Fibroblast of skin of right biceps (primary cell): Measurements from ENCODE around the gene CLEC2D.
"Not testable (repeated sequence)": the region's sequence is repeated elsewhere in the genome, so short reads cannot be mapped to it uniquely, and the experiment has no call there.

ENCODE experiments used
- DNase-seq: peaks from one replicate; pipeline ENCODE4 v3.0.0-alpha.2; 2013

The CLEC2D gene

DNA sequence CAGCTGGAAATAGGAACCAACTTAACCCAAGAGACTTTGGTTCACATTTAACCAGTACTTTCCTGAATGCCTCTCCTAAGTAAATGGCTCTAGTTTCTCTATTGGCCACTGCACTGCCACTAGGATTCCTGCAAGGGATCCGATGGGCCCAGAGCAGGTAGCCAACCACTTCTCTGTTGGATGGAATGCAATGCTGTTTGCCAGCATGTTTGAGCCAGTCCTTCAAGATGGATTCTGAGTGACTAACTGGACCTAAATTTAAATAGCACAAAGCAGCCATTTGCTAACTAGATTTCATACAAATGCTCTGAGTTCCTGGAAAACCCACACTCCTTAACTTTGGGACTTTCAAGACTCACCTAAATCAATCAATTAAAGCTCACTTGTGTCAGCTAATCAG lies 9.5 kb upstream of the CLEC2D start:
- DNase-seq: no peak

DNA sequence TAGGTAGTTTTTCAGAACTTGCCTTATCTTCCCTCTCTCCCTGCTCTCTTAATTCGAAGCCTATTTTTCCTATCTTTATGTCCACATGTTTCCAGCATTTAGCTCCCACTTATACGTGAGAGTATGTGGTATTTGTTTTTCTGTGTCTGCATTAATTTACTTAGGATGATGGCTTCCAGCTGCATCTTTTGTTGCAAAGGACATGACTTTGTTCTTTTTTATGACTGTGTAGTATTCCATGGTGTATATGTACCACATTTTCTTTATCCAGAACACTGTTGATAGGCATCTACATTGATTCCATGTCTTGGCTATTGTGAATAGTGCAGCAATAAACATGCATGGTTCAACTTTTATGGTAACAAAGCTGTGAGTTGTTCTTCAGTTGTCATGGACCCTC lies 7.8 kb upstream of the CLEC2D start:
- no peak for DNase-seq

DNA sequence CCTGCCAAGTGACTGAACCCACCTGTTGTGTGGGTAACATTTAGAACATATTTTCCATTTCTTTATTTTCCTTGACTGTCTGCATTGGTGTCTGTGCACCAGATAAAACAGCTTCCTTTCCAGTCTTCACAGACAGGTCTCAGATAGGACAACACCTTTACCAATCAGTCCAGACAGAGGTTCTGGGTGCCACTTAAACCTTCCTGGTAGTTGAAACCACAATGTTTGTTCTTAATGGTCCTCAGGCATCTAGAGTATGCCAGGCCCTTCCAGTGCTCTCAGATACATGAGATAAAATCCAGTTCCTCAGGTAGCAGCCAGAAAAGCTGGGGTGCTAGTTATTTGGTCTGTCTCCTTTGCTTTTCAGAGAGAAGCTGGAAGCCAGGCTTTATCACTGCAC lies 7.0 kb upstream of the CLEC2D start:
- DNase-seq: no peak

DNA sequence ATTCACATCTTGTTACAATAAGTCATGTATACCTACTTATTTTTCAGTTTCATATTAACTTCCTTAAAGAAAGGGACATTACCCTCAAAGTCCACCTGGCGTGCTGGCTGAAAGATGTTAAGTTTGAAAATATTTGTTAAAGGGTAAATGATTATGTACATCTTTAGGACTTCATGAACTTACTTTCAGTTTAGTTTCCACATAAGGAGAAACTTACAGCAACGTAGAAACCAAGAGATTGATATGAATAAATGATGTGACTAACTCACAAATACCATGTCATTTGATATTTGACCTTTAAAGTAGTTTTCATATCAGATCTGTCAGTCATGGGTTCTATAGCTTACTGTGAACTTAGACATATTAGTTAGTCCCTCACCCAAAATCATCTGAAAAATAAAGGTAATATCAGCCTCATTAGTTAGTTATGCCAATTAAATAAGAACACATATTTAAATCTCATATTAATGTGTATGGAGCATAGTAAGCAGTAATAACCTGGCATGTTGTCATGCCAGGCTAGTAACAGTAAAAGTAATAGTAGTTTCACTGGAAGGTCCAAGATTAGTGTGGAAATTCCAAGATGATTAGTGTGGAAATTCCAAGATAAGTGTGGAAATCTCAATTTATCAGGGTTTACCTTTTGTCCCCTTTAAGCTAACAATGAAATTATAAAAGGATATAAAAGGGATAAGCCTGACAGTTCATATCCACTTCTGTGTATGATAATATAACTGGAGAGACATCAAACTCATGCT lies 1.9 kb upstream of the CLEC2D start:
- peak; percentile 35 for DNase-seq

DNA sequence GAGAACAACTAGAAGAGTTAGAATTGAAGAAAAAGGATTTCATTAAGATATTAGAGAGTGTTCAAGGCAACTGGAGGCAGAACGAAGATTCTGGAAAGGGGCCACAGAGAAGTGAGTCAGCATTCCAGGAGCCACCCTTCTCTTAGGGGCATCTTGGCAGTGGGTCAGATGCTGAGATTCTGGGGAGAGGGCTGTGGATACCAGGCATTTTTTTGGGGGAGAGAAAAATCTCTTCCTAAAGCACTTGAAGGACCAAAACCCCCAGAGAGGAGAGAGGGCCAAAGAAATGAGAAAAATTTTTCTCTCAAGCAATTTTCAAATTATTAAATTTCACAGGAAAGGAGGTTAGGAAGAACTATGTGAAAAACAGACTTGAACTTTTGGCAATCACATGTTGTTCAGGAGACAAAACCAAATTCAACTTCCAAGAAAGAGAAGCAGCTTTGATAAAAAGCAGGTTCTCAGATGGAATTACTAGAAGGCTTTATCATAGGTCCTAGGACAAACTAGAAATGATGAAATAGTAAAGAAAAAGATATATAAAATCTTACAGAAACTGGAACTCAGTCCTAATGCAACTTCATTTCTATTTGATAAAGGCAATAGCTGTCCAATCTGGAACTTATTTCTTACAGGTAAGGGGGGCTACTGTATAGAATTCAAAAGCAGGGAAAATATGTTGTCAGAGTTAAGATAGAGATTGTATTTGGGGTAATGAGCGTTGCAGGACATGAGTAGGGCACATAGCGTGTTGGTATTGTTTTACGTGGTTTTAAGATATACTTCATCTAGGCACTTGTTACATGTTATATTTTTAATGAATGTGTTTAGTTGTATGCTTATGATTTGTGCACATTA lies 1.1 kb upstream of the CLEC2D start:
- peak; percentile 71 for DNase-seq

DNA sequence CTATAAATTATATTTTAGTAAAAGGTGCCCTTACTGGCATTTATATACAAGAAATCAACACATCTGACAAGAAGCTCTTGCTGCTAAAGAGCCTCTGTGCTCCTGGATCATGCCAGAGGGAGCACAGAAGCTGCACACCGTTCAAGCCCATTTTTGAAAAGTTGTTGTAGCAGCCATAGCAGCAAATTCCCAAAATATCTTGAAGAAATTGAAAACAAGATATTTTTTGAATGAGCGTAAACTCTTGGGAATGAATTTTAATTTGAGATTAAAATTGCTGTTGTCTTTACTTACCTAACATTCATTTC lies 540 bp upstream of the CLEC2D start:
- no peak for DNase-seq

DNA sequence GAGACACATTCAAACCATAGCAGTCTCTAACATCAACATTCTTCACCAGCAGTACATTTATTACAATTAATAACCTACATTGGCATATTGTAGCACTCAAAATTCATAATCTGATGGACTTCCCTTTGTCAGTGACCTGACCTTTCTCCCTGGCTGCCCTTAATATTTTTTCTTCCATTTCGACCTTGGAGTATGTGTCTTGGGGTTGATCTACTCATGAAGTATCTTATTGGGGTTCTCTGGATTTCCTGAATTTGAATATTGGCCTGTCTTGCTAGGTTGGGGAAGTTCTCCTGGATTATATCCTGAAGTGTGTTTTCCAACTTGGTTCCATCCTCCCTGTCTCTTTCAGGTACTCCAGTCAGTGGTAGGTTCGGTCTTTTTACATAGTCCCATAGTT lies 2.8 kb downstream of the CLEC2D start:
- not testable (repeated sequence) for DNase-seq

DNA sequence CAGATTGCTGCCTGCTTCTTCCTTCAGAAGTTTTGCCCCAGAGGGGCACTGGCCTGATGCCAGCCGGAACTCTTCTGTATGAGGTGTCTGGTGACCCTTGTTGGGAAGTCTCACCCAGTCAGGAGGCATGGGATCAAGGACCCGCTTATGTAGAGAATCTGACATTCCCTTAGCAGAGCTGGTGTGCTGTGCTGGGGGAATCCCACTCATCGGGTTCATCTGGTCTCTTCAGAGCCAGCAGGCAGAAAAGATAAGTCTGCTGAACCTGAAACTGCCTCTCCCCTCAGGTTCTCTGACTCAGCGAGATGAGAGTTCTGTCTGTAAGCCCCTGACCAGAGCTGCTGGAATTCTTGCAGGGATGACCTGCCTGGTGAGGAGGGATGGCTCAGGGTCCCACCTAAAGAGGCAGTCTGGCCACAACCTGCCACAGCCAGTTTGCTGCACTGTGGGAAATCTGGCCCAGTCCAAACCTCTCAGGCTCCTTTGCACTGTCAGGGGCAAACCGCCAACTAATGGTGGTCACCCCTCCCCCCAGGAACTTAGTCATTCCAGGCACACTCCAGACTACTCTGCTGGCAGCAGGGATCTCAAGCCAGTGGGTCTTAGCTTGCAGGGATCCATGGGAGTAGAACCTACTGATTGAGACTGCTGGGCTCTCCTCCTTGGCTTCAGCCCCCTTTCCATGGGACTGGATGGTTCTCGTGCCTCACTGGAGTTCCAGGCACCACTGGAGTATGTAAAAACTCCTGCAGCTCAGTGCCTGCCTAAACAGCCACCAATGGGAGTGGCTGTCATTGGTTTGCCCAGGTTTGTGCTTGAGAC lies 4.1 kb downstream of the CLEC2D start:
- DNase-seq: peak; percentile 94

DNA sequence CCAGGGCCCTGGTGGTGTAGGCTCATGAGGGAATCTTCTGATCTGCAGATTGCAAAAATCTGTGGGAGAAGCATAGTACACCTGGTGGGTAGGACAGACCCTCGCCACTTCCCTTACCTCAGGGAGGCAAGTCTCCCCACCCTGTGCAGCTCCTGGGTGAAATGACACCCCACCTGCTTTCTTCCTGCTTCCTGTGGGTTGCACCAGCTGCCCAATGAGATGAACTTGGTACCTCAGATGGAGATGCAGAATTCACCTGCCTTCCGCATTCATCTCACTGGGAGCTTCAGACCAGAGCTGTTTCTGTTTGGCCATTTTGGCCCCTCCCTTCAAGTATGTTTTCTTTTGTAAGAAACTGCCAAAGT lies 4.7 kb downstream of the CLEC2D start:
- no peak for DNase-seq

DNA sequence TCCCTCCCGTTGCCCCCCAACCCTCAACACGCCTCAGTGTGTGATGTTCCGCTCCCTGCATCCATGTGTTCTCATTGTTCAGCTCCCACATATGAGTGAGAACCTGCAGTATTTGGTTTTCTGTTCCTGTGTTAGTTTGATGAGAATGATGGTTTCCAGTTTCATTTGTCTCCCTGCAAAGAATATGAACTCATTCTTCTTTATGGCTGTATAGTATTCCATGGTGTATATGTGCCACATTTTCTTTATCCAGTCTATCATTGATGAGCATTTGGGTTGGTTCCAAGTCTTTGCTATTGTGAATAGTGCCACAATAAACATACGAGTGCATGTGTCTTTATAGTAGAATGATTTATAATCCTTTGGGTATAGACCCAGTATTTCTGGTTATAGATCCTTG lies 13.0 kb downstream of the CLEC2D start:
- DNase-seq: not testable (repeated sequence)

DNA sequence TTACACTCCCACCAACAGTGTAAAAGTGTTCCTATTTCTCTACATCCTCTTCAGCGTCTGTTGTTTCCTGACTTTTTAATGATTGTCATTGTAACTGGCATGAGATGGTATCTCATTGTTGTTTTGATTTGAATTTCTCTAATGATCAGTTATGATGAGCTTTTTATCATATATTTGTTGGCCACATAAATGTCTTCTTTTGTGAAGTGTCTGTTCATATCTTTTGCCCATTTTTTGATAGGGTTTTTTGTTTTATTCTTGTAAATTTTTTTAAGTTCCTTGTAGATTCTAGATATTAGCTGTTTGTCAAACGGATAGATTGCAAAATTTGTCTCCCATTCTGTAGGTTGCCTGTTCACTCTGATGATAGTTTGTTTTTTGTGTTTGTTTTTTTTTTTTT lies 13.4 kb downstream of the CLEC2D start:
- DNase-seq: not testable (repeated sequence)

DNA sequence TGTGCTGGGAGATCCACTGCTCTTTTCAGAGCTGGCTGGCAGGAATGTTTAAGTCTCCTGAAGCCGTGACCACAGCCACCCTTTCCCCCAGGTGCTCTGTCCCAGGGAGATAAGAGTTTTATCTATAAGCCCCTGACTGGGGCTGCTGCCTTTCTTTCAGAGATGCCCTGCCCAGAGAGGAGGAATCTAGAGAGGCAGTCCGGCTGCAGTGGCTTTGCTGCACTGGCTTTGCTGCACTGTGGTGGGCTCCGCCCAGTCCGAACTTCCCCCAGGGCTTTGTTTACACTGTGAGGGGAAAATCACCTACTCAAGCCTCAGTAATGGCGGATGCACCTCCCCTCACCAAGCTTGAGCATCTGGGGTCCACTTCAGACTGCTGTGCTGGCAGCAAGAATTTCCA lies 15.9 kb downstream of the CLEC2D start:
- DNase-seq: not testable (repeated sequence)

DNA sequence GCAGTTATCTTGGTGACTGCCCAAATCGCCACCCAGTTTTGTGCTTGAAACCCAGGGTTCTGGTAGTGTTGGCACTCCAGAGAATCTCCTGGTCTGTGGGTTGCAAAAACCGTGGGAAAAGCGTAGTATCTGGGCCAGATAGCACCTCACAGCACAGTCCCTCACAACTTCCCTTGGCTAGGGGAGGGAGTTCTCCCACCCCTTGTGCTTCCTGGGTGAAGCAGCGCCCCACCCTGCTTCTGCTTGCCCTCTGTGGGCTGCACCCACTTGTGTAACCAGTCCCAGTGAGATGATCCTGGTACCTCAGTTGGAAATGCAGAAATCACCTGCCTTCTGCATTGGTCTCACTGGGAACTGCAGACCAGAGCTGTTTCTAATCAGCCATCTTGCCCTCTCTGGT lies 16.4 kb downstream of the CLEC2D start:
- DNase-seq: no peak

DNA sequence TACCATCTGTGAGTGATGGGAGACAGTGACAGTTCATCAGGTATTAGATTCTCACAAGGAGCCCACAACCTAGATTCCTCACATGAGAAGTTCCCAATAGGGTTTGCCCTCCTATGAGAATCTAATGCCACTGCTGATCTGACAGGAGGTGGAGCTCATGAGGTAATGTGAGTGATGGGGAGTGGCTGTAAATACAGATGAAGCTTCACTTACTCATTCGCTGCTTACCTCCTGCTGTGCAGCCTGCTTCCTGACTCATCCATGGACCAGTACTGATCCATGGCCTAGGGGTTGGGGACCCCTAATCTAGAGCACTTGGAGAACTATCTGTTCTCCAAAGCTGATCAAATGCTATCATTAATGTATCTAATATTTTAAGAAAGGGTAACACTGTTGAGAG lies 17.7 kb downstream of the CLEC2D start:
- DNase-seq: peak; percentile 70

DNA sequence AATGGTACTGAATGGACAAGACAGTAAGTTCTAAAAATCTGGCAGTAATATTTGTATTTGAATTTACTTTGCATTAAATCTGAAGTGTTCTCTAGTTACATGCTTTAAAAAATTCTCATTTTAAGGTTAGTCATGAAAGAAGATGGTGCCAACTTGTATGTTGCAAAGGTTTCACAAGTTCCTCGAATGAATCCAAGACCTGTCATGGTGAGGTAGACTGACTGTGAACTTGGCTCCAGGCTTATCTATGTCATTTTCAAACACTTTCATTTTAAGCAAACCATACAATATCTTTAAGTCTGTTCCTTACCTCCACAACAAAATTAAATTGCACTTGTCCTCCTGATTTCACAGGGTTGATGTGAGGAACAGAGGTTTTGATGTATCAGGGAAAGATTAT lies 23.4 kb downstream of the CLEC2D start:
- DNase-seq: no peak

DNA sequence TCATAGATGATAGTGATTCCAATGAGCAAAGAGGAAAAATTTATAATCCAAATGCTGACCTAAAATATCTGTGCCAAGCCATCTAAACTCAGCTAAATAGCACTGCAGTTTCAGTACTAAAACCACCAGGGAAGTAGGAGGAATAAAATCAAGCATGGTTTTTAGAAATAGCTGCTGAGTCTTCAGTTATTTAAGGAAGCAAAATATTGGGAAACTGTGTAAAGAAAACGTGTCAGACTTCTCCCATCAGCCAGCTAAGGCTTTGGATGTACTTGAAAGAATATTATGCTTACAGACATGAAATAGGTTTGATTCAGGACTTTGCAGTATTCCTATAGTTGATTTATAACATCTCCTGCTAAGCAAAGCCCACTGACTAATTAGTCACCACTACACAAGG lies 24.7 kb downstream of the CLEC2D start:
- no peak for DNase-seq

DNA sequence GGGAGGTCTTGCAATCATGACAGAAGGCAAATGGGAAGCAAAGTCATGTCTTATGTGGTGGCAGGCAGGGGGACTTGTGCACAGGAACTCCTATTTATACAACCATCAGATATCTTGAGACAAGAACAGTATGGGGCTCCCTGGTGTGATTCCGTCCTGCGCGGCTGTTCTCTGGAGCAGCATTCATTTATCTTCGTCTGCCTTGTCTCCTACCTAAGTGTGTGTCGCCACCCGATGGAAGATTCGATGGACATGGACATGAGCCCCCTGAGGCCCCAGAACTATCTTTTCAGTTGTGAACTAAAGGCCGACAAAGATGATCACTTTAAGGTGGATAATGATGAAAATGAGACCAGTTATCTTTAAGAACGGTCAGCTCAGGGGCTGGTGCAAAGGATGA lies 25.6 kb downstream of the CLEC2D start:
- not testable (repeated sequence) for DNase-seq

DNA sequence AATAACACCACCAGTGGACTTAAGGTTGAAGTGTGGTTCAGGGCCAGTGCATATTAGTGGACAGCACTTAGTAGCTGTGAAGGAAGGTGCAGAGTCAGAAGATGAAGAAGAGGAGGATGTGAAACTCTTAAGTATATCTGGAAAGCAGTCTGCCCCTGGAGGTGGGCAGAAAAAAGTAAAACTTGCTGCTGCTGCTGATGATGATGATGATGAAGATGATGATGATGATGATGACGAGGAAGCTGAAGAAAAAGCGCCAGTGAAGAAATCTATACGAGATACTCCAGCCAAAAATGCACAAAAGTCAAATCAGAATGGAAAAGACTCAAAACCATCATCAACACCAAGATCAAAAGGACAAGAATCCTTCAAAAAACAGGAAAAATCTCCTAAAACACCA lies 26.1 kb downstream of the CLEC2D start:
- not testable (repeated sequence) for DNase-seq

DNA sequence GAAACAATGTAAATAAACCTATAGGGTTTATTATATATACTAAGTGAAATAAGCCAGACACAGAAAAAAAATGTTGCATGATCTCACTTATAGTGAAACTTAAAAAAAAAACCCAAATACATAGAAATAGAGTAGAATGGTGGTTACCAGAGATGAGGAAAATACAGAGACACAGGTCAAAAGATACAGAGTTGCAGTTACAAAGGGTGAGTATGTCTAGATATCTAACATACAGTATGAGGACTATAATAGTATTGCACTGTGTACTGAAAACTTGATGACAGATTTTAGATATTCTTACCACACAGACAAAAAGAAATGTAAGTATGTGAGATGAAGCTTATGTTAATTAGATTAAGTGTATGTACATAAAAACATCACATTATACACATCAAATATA lies 28.1 kb downstream of the CLEC2D start:
- DNase-seq: no peak

DNA sequence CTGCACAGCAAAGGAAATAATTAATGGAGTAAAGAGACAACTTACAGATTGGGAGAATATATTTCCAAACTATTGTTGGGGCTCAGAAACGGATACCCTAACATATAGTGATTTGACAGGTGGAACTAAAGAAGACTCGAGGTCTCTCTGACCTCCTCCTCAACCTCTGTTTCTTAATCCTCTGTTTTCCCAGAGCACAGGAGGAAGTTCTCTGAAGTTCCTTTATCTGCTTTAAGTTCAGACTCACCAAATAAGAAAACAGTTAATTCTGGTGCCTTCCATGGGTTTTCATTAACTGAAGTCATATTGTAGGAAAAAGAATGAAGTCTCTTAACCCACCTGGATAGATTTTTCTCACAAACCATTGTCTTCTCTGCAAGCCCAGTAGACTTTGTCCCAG lies 29.2 kb downstream of the CLEC2D start:
- no peak for DNase-seq

DNA sequence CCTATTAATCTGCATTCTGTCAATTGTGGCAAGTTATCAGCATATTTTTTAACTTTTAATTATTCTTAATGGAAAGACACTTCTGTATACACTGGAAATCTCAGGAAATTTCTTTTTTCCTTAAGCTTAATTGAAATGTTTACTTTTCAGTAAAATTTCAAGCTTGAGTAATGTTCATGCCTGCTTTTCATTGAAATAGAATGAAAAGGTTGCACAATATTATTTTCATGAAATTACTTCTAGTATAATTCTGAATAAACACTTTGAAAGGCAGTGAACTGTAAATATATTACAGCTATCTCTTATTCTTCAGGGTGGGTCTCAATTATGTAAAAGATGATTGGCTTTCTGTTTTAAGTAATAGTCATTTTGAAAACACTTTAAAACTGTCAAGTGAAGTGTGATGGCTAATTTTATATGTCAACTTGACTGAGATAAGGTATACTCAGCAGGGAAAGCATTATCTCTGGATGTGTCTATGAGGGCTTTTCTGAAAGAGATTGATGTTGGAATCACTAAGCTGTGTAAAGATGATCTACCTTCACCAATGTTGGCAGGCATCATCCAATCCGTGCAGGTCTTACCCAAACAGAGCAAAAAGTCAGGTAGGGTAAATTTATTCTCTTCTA lies 29.9 kb downstream of the CLEC2D start:
- DNase-seq: no peak

DNA sequence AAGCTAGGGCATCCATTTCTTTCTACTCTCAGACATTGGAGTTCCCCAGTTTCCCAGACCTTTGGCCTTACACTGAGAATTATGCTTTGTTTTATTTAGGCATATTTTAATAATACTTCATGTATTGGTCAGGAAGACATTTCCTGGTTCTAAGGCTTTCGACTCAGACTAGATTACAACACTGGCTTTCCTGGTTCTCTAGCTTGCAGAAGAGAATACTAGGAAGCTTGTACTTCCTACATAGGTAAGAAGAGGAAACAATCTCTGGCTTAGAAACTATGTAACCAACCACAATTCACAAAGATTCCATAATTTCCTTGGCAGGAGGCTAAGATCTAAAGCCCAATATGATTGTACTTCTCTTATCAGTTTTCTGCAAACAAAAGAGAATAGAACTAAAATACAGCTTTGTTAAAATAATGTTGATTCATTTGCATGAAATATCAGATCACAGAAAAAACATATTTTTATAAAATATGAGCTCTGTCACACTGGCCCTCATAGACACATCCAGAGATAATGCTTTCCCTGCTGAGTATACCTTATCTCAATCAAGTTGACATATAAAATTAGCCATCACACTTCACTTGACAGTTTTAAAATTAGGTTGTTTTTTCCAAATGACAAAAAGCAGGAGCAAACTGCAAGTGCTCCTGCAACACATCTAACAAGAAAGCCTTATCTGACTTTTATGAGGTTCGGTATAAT lies 30.5 kb downstream of the CLEC2D start:
- no peak for DNase-seq

DNA sequence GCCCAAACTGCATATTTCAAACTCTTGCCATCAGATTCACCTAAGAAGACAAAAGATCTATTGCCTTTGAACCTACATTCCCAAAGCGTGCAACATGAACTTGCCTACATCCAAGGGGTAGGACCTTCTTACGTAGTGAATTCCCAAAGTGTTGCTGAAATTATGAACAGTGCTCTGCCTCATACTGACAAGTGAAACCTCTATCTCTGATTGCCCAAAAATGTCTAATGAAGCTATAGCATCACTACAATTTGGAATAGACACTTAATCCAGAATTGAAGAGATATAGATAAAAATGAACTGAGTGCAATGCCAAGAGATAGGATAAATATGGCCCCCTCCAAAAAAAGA lies 31.1 kb downstream of the CLEC2D start:
- no peak for DNase-seq
